ENCODE results near the gene APOBEC2.

GRCh38 chr6:41009669-41010068 lies 43.3 kb upstream of the APOBEC2 start:
- TF ChIP-seq CSRNP3 (CRISPR knock-in tag; IDR thresholded peaks at IDR 0.05) = no peak
- no peak for TF ChIP-seq CREB5 (CRISPR knock-in tag; IDR thresholded peaks at IDR 0.05; ENCODE audit: low read depth)
- no peak for TF ChIP-seq ZFP3 (CRISPR knock-in tag; IDR thresholded peaks at IDR 0.05)
- no peak for TF ChIP-seq ESRRG (CRISPR knock-in tag; IDR thresholded peaks at IDR 0.05)
- no peak for TF ChIP-seq PATZ1 (CRISPR knock-in tag; IDR thresholded peaks at IDR 0.05; ENCODE audit: borderline replicate concordance)
- TF ChIP-seq ZFP30 (CRISPR knock-in tag; IDR thresholded peaks at IDR 0.05) = no peak
- no peak for TF ChIP-seq PPARA (CRISPR knock-in tag; IDR thresholded peaks at IDR 0.05; ENCODE audit: borderline replicate concordance)
- no peak for TF ChIP-seq RARB (CRISPR knock-in tag; IDR thresholded peaks at IDR 0.05)
- TF ChIP-seq BACH2 (CRISPR knock-in tag; IDR thresholded peaks at IDR 0.05; ENCODE audit: borderline replicate concordance) = no peak
- no peak for TF ChIP-seq GLIS3 (CRISPR knock-in tag; IDR thresholded peaks at IDR 0.05)
- no peak for TF ChIP-seq ZNF8 (CRISPR knock-in tag; IDR thresholded peaks at IDR 0.05)
- no peak for TF ChIP-seq CSDC2 (CRISPR knock-in tag; IDR thresholded peaks at IDR 0.05)
- TF ChIP-seq ZNF565 (CRISPR knock-in tag; conservative IDR thresholded peaks at IDR 0.05; ENCODE audit: low read depth) = no peak
